HCT116 (cell line): ENCODE data around the gene ENPP5. TPM values are rescaled to one million over a fixed set of nuclear protein-coding genes. Genes with fewer than 3 reads are reported as not detected.

Experiments
- ATAC-seq: fragments of 200-7000 bp; cut with Tn5 transposase; 2 replicates; pipeline ENCODE4 v1.9.1; 2020; ENCODE audit warnings: mild to moderate bottlenecking, moderate library complexity
- BruUV-seq: library from RNA; stranded (reverse); fragments of 400-500 nt; replicated peaks from 2 replicates; lab custom pipeline; 2021; lab: Mats Ljungman, UMichigan
- CTCF ChIA-PET: fragments of 300-600 bp; sonication (Branson Sonifier 250); formaldehyde crosslinking; loops from one replicate; lab custom pipeline; 2021; ENCODE audit warnings: antibody characterized with exemption; lab: Charles Lee
- POLR2A ChIA-PET: fragments of 300-600, 350-600 bp; sonication (Branson Sonifier 250); formaldehyde crosslinking; loops from one replicate; lab custom pipeline; 2021; ENCODE audit warnings: antibody characterized with exemption; lab: Charles Lee
- RAD21 ChIA-PET, 2 experiments: fragments of 300-600 bp; sonication (Branson Sonifier 250); formaldehyde crosslinking; loops; one replicate each; lab custom pipeline; 2023; ENCODE audit warnings: low total read pairs in 2 of 2; ENCODE audit not compliant: uncharacterized antibody in 2 of 2, unreplicated experiment in 2 of 2, low non-redundant PET in 1 of 2; lab: Charles Lee
- DNase-seq: peaks from one replicate; pipeline ENCODE4 v3.0.0-alpha.2; 2010; ENCODE audit warnings: low read depth, low spot score
- H2AFZ ChIP-seq: fragments of 200-600 bp; shearing (Covaris generic), sonication (generic); 2 replicates; pipeline ENCODE4 v1.6.1; 2017; ENCODE audit warnings: low read depth, mixed run types, mixed read lengths, antibody characterized with exemption, low read length; ENCODE audit not compliant: poor library complexity, severe bottlenecking
- H3K27ac ChIP-seq: 2 replicates; pipeline ENCODE4 v1.5.1; 2012; ENCODE audit warnings: low read depth, low read length
- H3K27me3 ChIP-seq: fragments of 200-600 bp; sonication (generic); 2 replicates; pipeline ENCODE4 v1.6.1; 2016; ENCODE audit warnings: mixed run types, low read length, mixed read lengths; ENCODE audit not compliant: insufficient read depth
- H3K36me3 ChIP-seq, 2 experiments: fragments of 200-500 bp in 1 of 2; fragments of 200-600 bp in 1 of 2; sonication (Bioruptor generic) in 1 of 2; sonication (generic) in 1 of 2; 2 replicates each; pipeline versions ENCODE4 v1.5.1 to v1.6.1; 2014 to 2016; ENCODE audit warnings: low read length in 2 of 2, inconsistent platforms in 1 of 2, mixed read lengths in 1 of 2, mixed run types in 1 of 2; ENCODE audit not compliant: insufficient read depth in 2 of 2, control insufficient read depth in 1 of 2
- H3K4me1 ChIP-seq, 2 experiments: fragments of 200-600 bp in 1 of 2; sonication (generic) in 1 of 2; 2 replicates each; pipeline versions ENCODE4 v1.5.1 to v1.6.1; 2012 to 2017; ENCODE audit warnings: low read length in 2 of 2, inconsistent platforms in 1 of 2, mild to moderate bottlenecking in 1 of 2, mixed read lengths in 1 of 2, mixed run types in 1 of 2, moderate library complexity in 1 of 2; ENCODE audit not compliant: insufficient read depth in 2 of 2, control insufficient read depth in 1 of 2
- H3K4me2 ChIP-seq: fragments of 200-600 bp; sonication (generic); 2 replicates; pipeline ENCODE4 v1.6.1; 2017; ENCODE audit warnings: mixed run types, low read length, mixed read lengths
- H3K4me3 ChIP-seq, 2 experiments: fragments of 200-600 bp in 1 of 2; sonication (generic) in 1 of 2; replicated peaks in 1 of 2; 2 replicates each; pipeline ENCODE4 v1.5.1; 2011 to 2016; ENCODE audit warnings: low read length in 2 of 2, control low read depth in 1 of 2, low read depth in 1 of 2, mild to moderate bottlenecking in 1 of 2, mixed read lengths in 1 of 2, mixed run types in 1 of 2
- H3K79me2 ChIP-seq: fragments of 200-600 bp; sonication (generic); 2 replicates; pipeline ENCODE4 v1.6.1; 2017; ENCODE audit warnings: mild to moderate bottlenecking, mixed run types, low read length, moderate library complexity, mixed read lengths; ENCODE audit not compliant: insufficient read depth
- H3K9ac ChIP-seq: fragments of 200-600 bp; sonication (generic); 2 replicates; pipeline ENCODE4 v1.6.1; 2016; ENCODE audit warnings: low read length, mixed read lengths
- H3K9me2 ChIP-seq: fragments of 200-600 bp; sonication (generic), shearing (Covaris generic); 2 replicates; pipeline ENCODE4 v1.6.1; 2017; ENCODE audit warnings: mixed run types, mild to moderate bottlenecking, moderate library complexity; ENCODE audit not compliant: insufficient read depth
- H3K9me3 ChIP-seq, 2 experiments: fragments of 200-500 bp in 1 of 2; fragments of 200-600 bp in 1 of 2; sonication (Bioruptor generic) in 1 of 2; sonication (generic) in 1 of 2; 2 replicates each; pipeline ENCODE4 v1.6.1; 2014 to 2017; ENCODE audit warnings: low read length in 2 of 2, mixed read lengths in 2 of 2, inconsistent platforms in 1 of 2, low read depth in 1 of 2, mild to moderate bottlenecking in 1 of 2, mixed run types in 1 of 2, moderate library complexity in 1 of 2; ENCODE audit not compliant: control insufficient read depth in 1 of 2, insufficient read depth in 1 of 2
- H4K20me1 ChIP-seq: fragments of 200-600 bp; sonication (generic), shearing (Covaris generic); 2 replicates; pipeline ENCODE4 v1.6.1; 2017; ENCODE audit warnings: mixed run types, mild to moderate bottlenecking, moderate library complexity; ENCODE audit not compliant: insufficient read depth
- ATF3 ChIP-seq: IDR thresholded peaks from 2 replicates; pipeline ENCODE4 v1.6.1; 2012
- CEBPB ChIP-seq: IDR thresholded peaks from 2 replicates; pipeline ENCODE4 v1.6.1; 2012; ENCODE audit warnings: low read depth
- CTCF ChIP-seq, 3 experiments: fragments of 200-600 bp in 1 of 3; sonication (generic) in 1 of 3; IDR thresholded peaks in 2 of 3; conservative IDR thresholded peaks in 1 of 3; 2 replicates each; pipeline ENCODE4 v1.5.1; 2012 to 2017; ENCODE audit warnings: low read depth in 2 of 3, low read length in 2 of 3, antibody characterized with exemption in 1 of 3, borderline replicate concordance in 1 of 3, control low read depth in 1 of 3, mild to moderate bottlenecking in 1 of 3, mixed read lengths in 1 of 3, mixed run types in 1 of 3, moderate library complexity in 1 of 3; ENCODE audit not compliant: insufficient read depth in 1 of 3
- EGR1 ChIP-seq: IDR thresholded peaks from 2 replicates; pipeline ENCODE4 v1.6.1; 2012; ENCODE audit warnings: low read depth
- ELF1 ChIP-seq: IDR thresholded peaks from 2 replicates; pipeline ENCODE4 v1.6.1; 2012; ENCODE audit warnings: low read depth, borderline replicate concordance
- EZH2phosphoT487 ChIP-seq: fragments of 200-600 bp; IDR thresholded peaks from 2 replicates; pipeline ENCODE4 v1.6.1; 2018; ENCODE audit warnings: antibody characterized with exemption, borderline replicate concordance
- FOSL1 ChIP-seq: IDR thresholded peaks from 2 replicates; pipeline ENCODE4 v1.6.1; 2012; ENCODE audit warnings: low read depth
- JUND ChIP-seq: IDR thresholded peaks from 2 replicates; pipeline ENCODE4 v1.6.1; 2012
- MAX ChIP-seq: IDR thresholded peaks from 2 replicates; pipeline ENCODE4 v1.6.1; 2012
- POLR2A ChIP-seq: IDR thresholded peaks from 2 replicates; pipeline ENCODE4 v1.7.0; 2011; ENCODE audit warnings: borderline replicate concordance; ENCODE audit not compliant: insufficient read depth, insufficient read length; ENCODE audit errors: extremely low read depth
- POLR2AphosphoS5 ChIP-seq: IDR thresholded peaks from 2 replicates; pipeline ENCODE4 v1.6.1; 2011; ENCODE audit warnings: mild to moderate bottlenecking, low read depth, low read length, moderate library complexity
- RAD21 ChIP-seq: IDR thresholded peaks from 2 replicates; pipeline ENCODE4 v1.6.1; 2012; ENCODE audit warnings: low read depth, mild to moderate bottlenecking
- REST ChIP-seq: IDR thresholded peaks from 2 replicates; pipeline ENCODE4 v1.6.1; 2012; ENCODE audit warnings: low read depth
- SIN3A ChIP-seq: IDR thresholded peaks from 2 replicates; pipeline ENCODE4 v1.6.1; 2012; ENCODE audit warnings: low read depth
- SP1 ChIP-seq: IDR thresholded peaks from 2 replicates; pipeline ENCODE4 v1.6.1; 2012; ENCODE audit warnings: low read depth
- SRF ChIP-seq: IDR thresholded peaks from 2 replicates; pipeline ENCODE4 v1.6.1; 2012; ENCODE audit warnings: low read depth
- TCF7L2 ChIP-seq: IDR thresholded peaks from 2 replicates; pipeline ENCODE4 v1.7.0; 2011; ENCODE audit warnings: borderline replicate concordance, inconsistent platforms; ENCODE audit not compliant: insufficient read depth, insufficient read length; ENCODE audit errors: extremely low read depth
- YY1 ChIP-seq: IDR thresholded peaks from 2 replicates; pipeline ENCODE4 v1.6.1; 2011; ENCODE audit warnings: low read length, low read depth, moderate library complexity, mild to moderate bottlenecking; ENCODE audit not compliant: insufficient replicate concordance; ENCODE audit errors: extremely low read depth
- ZBTB33 ChIP-seq: IDR thresholded peaks from 2 replicates; pipeline ENCODE4 v1.6.1; 2011; ENCODE audit warnings: mild to moderate bottlenecking, low read length, moderate library complexity; ENCODE audit not compliant: insufficient replicate concordance; ENCODE audit errors: extremely low read depth
- ZFX ChIP-seq: fragments of 450-650 bp; IDR thresholded peaks from 2 replicates; pipeline ENCODE4 v1.6.1; 2017
- intact Hi-C: fragments of 100-400 bp; cut with micrococcal nuclease; formaldehyde crosslinking; loops from 2 replicates; pipeline ENCODE4 v1.10.0; 2022
- total RNA-seq: library from RNA; stranded (reverse); gene quantifications from one replicate; pipeline ENCODE4 v1.2.1, GENCODE V29; 2021; ENCODE audit not compliant: unreplicated experiment

ENPP5 gene
- total RNA-seq, 1 experiment from 2014 or later, result 4.5 TPM

- Histone ChIP-seq H3K4me1 (no peaks in the 10 kb centered on the region), H3K27ac (no peak overlapping the region), H3K9me3 (no peaks in the 10 kb centered on the region), H3K36me3 (no peaks in the 10 kb centered on the region)
- POLR2A ChIA-PET, result no interaction called here
- intact Hi-C loops, result no loop called here
- TF ChIP-seq SRF, result no peak
- no peak for TF ChIP-seq ELF1
- no peak for TF ChIP-seq ZBTB33
- no peak for TF ChIP-seq REST
- no peak for TF ChIP-seq YY1
- no peak for TF ChIP-seq POLR2A
- no peak for TF ChIP-seq ATF3
- no peak for TF ChIP-seq POLR2AphosphoS5
- TF ChIP-seq EZH2phosphoT487, result no peak
- TF ChIP-seq TCF7L2, result no peak
- no peak for TF ChIP-seq RAD21
- no peak for TF ChIP-seq EGR1
- TF ChIP-seq SP1, result no peak
- no peak for TF ChIP-seq JUND
- no peak for TF ChIP-seq FOSL1
- no peak for TF ChIP-seq ZFX
- TF ChIP-seq CTCF (IDR thresholded peaks at IDR 0.05 in 2 of 3, conservative IDR thresholded peaks at IDR 0.05 in 1 of 3; ENCODE audit: borderline replicate concordance in 1 of 3, insufficient read depth in 1 of 3, low read depth in 2 of 3, low read length in 2 of 3), result no peak
- TF ChIP-seq SIN3A, result no peak
- no peak for TF ChIP-seq CEBPB
- no peak for TF ChIP-seq MAX
- TF ChIP-seq, all 23 proteins: peak for 0
- no peaks in the 10 kb centered on the region for H4K20me1 ChIP-seq
- RAD21 ChIA-PET, result no interaction called here
- CTCF ChIA-PET, result no interaction called here
- no peak overlapping the region for H3K9ac ChIP-seq
- no peak overlapping the region for H3K4me3 ChIP-seq
- H3K9me2 ChIP-seq, result no peaks in the 10 kb centered on the region
- H3K79me2 ChIP-seq, result no peaks in the 10 kb centered on the region
- no peak overlapping the region for H3K4me2 ChIP-seq
- BruUV-seq, result no TSS peak
- no peak overlapping the region for H2AFZ ChIP-seq
- no peaks in the 10 kb centered on the region for H3K27me3 ChIP-seq
- DNase-seq (no peak), ATAC-seq (no peak)
These were observed 26.5 kb downstream of the ENPP5 start for GRCh38 chr6:46144270-46144669.
